Hepatocyte (in vitro differentiated cells): Measurements from ENCODE around the gene MEN1. TPM values are rescaled to one million over a fixed set of nuclear protein-coding genes. Genes with fewer than 3 reads are reported as not detected.

Experiments used
- DNase-seq: peaks from one replicate; pipeline ENCODE4 v3.0.0-alpha.2; 2016; ENCODE audit warnings: low spot score
- H2AFZ ChIP-seq: fragments of 200-600 bp; sonication (generic); 2 replicates; pipeline ENCODE4 v1.6.0; 2016; ENCODE audit warnings: antibody characterized with exemption, mild to moderate bottlenecking
- H3K27ac ChIP-seq: fragments of 200-600 bp; sonication (generic); 2 replicates; pipeline ENCODE4 v1.5.1; 2016; ENCODE audit warnings: mild to moderate bottlenecking
- H3K27me3 ChIP-seq: fragments of 200-600 bp; sonication (generic); 2 replicates; pipeline ENCODE4 v1.6.1; 2016
- H3K36me3 ChIP-seq: fragments of 200-600 bp; sonication (generic); replicated peaks from 2 replicates; pipeline ENCODE4 v1.5.1; 2016; ENCODE audit warnings: low read depth; ENCODE audit not compliant: insufficient read depth
- H3K4me1 ChIP-seq: fragments of 200-600 bp; sonication (generic); 2 replicates; pipeline ENCODE4 v1.5.1; 2016; ENCODE audit warnings: mild to moderate bottlenecking, moderate library complexity; ENCODE audit not compliant: insufficient read depth
- H3K4me2 ChIP-seq: fragments of 200-600 bp; sonication (generic); 2 replicates; pipeline ENCODE4 v1.6.0; 2016
- H3K4me3 ChIP-seq: fragments of 200-600 bp; sonication (generic); 2 replicates; pipeline ENCODE4 v1.5.1; 2016; ENCODE audit warnings: mild to moderate bottlenecking
- H3K79me2 ChIP-seq: fragments of 200-600 bp; sonication (generic); 2 replicates; pipeline ENCODE4 v1.6.0; 2017; ENCODE audit warnings: mild to moderate bottlenecking
- H3K9me2 ChIP-seq: fragments of 200-600 bp; sonication (generic); replicated peaks from 2 replicates; pipeline ENCODE4 v1.6.0; 2017; ENCODE audit warnings: mild to moderate bottlenecking; ENCODE audit not compliant: insufficient read depth
- H3K9me3 ChIP-seq: fragments of 200-600 bp; sonication (generic); 2 replicates; pipeline ENCODE4 v1.5.1; 2016; ENCODE audit warnings: low read depth, mild to moderate bottlenecking
- H4K20me1 ChIP-seq: fragments of 200-600 bp; sonication (generic); 2 replicates; pipeline ENCODE4 v1.6.0; 2016; ENCODE audit warnings: mild to moderate bottlenecking; ENCODE audit not compliant: insufficient read depth, poor library complexity, severe bottlenecking
- EZH2 ChIP-seq: fragments of 200-600 bp; sonication (generic); IDR thresholded peaks from 2 replicates; pipeline ENCODE4 v1.6.1; 2016; ENCODE audit warnings: antibody characterized with exemption, mild to moderate bottlenecking, borderline replicate concordance
- EZH2phosphoT487 ChIP-seq: fragments of 200-600 bp; sonication (generic); IDR thresholded peaks from one replicate; pipeline ENCODE4 v1.6.1; 2018; ENCODE audit warnings: antibody characterized with exemption, mild to moderate bottlenecking, low read depth, moderate library complexity; ENCODE audit not compliant: unreplicated experiment, severe bottlenecking
- WGBS: methylation state at CpG from one replicate; pipeline ENCODE4 v1.1.6; 2016; ENCODE audit warnings: low lambda C conversion rate; ENCODE audit errors: missing lambda C conversion rate; 5-methylcytosine and 5-hydroxymethylcytosine counted together
- polyA plus RNA-seq: library from polyadenylated mRNA; unstranded; fragments of >200 nt; fragmentation: Nextera tagmentation; extraction: Ambion mirVana; gene quantifications from 2 replicates; pipeline ENCODE4 v1.2.1, GENCODE V29; 2016
- total RNA-seq: library from RNA; depleted of rRNA; stranded (reverse); fragments of >200 nt; gene quantifications from 2 replicates; pipeline ENCODE4 v1.2.3, GENCODE V29; 2014
- TF ChIP-seq, protein P1 (sequence below): fragments of 200-600 bp; sonication (generic); IDR thresholded peaks from 2 replicates; pipeline ENCODE4 v1.5.1; 2016; ENCODE audit warnings: antibody characterized with exemption, mild to moderate bottlenecking; ENCODE audit not compliant: poor library complexity

The MEN1 gene
- total and polyA plus RNA-seq, 2 experiments from 2014 or later, result 18.6 to 49.1 TPM

DNA sequence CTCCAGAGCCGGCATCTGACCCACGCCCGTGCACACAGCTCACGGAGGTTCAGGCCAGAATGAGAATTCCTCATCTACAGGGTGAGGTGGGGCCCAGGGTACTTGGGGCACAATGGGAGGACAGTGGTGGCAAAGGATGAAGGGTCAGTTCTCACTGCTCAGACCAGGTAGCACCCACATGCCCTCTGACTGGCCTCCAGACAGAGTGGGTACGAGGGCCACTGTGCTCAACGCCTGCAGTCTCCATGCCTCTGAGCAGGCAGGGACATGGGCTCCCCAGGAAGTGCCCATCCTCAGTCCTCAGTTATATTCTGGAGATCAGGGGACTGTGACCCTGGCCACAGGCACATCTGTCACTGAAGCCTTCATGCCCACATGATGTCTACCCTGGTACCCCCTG is 47.1 kb upstream of the MEN1 start:
- Histone ChIP-seq H3K36me3 (no peaks in the 10 kb centered on the region), H3K9me3 (no peaks in the 10 kb centered on the region), H3K9me2 (no peaks in the 10 kb centered on the region), H2AFZ (no peak overlapping the region), H3K4me1 (peaks cover 30% of the 10 kb centered on the region), H3K79me2 (peaks cover 57% of the 10 kb centered on the region), H3K27me3 (no peaks in the 10 kb centered on the region), H3K4me3 (no peak overlapping the region), H4K20me1 (no peaks in the 10 kb centered on the region), H3K27ac (peak overlapping the region; percentile 93), H3K4me2 (no peak overlapping the region)
- no peak for DNase-seq
- 95% methylated on average over 6 of the region's 6 CpGs for WGBS
- TF ChIP-seq EZH2phosphoT487, result no peak
- TF ChIP-seq, protein P1, sequence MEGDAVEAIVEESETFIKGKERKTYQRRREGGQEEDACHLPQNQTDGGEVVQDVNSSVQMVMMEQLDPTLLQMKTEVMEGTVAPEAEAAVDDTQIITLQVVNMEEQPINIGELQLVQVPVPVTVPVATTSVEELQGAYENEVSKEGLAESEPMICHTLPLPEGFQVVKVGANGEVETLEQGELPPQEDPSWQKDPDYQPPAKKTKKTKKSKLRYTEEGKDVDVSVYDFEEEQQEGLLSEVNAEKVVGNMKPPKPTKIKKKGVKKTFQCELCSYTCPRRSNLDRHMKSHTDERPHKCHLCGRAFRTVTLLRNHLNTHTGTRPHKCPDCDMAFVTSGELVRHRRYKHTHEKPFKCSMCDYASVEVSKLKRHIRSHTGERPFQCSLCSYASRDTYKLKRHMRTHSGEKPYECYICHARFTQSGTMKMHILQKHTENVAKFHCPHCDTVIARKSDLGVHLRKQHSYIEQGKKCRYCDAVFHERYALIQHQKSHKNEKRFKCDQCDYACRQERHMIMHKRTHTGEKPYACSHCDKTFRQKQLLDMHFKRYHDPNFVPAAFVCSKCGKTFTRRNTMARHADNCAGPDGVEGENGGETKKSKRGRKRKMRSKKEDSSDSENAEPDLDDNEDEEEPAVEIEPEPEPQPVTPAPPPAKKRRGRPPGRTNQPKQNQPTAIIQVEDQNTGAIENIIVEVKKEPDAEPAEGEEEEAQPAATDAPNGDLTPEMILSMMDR, result no peak
- TF ChIP-seq EZH2, result no peak

DNA sequence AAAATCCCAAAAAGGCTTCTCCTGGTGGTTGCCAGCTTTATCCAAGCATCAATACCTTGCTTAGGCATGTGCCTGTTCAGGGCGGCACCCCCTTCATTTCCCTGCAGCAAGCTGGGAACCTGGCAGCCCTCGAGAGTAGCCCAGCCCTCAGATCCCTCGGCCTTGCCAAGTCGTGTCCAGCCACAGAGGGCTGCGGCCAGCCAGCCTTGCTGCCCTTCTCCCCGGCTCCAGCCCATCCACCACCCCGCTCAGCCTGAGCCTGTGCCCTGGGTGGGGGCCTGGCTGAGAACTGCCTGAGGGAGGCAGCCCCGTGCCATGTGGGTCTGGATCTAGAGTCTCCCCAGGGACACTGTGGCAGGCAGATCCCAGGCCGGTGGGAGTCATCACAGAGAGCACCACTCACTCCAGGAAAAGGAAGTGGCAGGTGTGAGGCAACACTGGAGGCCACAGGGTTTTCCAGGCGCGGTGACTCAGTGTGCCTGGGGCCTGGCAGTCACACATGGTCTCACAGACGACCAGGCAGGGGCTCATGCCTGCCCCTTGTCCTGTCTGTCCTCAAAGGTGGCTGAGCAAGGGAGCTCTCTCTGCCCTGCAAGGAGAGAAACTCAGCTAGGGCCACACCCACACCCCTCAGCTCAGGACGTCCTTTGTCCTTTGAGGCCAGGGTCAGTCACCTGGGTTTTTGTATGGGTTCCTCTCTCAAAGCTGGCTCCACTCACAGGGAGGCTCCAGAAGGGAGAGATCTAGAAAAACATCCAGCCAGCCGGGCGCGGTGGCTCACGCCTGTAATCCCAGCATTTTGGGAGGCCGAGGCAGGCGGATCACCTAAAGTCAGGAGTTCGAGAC is 46.3 kb upstream of the MEN1 start:
- Histone ChIP-seq H3K4me3 (no peak overlapping the region), H3K27me3 (no peaks in the 10 kb centered on the region), H3K36me3 (no peaks in the 10 kb centered on the region), H3K27ac (peak overlapping the region; percentile 93), H4K20me1 (no peaks in the 10 kb centered on the region), H3K9me2 (no peaks in the 10 kb centered on the region), H3K4me2 (no peak overlapping the region), H3K9me3 (no peaks in the 10 kb centered on the region), H2AFZ (no peak overlapping the region), H3K79me2 (peaks cover 49% of the 10 kb centered on the region), H3K4me1 (peaks cover 30% of the 10 kb centered on the region)
- WGBS, result 83% methylated on average over 20 of the region's 20 CpGs
- no peak for TF ChIP-seq EZH2
- DNase-seq, result peak; percentile 80

DNA sequence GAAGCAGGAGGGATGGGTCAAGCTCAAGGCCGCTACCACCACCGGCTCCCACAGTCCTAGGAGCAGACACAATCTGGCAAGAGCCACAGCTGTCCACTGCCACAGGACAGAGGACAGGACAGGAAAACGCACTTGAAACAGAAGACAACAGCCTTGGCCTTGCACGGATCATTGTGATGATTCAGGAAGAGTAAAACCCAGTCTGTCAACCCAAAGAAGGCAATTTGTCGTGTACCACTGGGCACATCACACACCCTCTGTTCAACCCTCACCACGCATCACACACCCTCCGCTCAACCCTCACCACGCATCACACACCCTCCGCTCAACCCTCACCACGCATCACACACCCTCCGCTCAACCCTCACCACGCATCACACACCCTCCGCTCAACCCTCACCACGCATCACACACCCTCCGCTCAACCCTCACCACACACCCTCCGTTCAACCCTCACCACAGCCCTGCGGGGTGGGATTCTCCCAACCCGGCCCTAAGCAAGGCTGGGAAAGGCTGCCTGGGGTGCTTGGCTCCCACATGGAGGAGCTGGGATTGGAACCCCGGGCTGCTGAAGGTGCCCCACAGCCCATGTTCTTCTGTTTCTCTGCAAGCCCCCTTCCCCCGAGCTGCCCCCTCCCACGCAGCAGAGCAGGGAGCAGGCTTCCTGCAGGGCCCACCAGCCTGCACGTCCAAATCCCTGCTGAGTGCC is 45.4 kb upstream of the MEN1 start:
- peaks cover 30% of the 10 kb centered on the region for H3K4me1 ChIP-seq
- peaks cover 40% of the 10 kb centered on the region for H3K79me2 ChIP-seq
- TF ChIP-seq EZH2phosphoT487 (no peak), EZH2 (no peak)
- TF ChIP-seq, protein P1, result no peak
- peak overlapping the region; percentile 52 for H3K4me2 ChIP-seq
- peak overlapping the region; percentile 93 for H3K27ac ChIP-seq
- no peaks in the 10 kb centered on the region for H3K36me3 ChIP-seq
- WGBS, result 90% methylated on average over 18 of the region's 22 CpGs
- no peaks in the 10 kb centered on the region for H3K9me3 ChIP-seq
- no peaks in the 10 kb centered on the region for H4K20me1 ChIP-seq
- H2AFZ ChIP-seq, result no peak overlapping the region
- H3K27me3 ChIP-seq, result no peaks in the 10 kb centered on the region
- no peaks in the 10 kb centered on the region for H3K9me2 ChIP-seq
- no peak for DNase-seq
- no peak overlapping the region for H3K4me3 ChIP-seq
